Measurements from ENCODE around the gene FAM76A. TPM values are rescaled to one million over a fixed set of nuclear protein-coding genes. Genes with fewer than 3 reads are reported as not detected.

FAM76A gene
- total RNA-seq, 1 donor: 21.1 TPM

DNA sequence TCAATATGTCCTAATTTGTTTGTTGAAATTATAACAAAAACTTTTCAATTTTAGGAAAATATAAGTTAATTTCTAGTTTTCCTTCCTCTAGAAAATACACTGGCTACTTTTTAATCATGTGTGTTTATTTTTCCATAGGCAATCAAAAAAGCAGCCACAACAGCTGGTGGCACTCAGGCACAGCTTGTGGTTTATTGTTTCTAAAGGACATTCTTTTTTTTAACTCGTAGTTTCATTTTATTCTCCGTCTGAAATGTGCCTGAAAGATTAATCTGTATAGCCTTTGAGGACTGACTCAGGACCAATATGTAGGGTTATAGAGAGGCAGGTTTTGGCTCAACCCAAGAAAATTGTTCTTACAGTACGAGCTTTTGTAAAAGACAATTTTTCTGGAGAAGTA is 26.6 kb downstream of the FAM76A start:
- H3K4me3 ChIP-seq (ENCODE audit: low read depth, low read length): no peak overlapping the region
- DNase-seq (ENCODE audit: low read depth): no peak
- TF ChIP-seq, protein P1, sequence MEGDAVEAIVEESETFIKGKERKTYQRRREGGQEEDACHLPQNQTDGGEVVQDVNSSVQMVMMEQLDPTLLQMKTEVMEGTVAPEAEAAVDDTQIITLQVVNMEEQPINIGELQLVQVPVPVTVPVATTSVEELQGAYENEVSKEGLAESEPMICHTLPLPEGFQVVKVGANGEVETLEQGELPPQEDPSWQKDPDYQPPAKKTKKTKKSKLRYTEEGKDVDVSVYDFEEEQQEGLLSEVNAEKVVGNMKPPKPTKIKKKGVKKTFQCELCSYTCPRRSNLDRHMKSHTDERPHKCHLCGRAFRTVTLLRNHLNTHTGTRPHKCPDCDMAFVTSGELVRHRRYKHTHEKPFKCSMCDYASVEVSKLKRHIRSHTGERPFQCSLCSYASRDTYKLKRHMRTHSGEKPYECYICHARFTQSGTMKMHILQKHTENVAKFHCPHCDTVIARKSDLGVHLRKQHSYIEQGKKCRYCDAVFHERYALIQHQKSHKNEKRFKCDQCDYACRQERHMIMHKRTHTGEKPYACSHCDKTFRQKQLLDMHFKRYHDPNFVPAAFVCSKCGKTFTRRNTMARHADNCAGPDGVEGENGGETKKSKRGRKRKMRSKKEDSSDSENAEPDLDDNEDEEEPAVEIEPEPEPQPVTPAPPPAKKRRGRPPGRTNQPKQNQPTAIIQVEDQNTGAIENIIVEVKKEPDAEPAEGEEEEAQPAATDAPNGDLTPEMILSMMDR (IDR thresholded peaks at IDR 0.05; ENCODE audit: insufficient read depth, low read length): no peak

DNA sequence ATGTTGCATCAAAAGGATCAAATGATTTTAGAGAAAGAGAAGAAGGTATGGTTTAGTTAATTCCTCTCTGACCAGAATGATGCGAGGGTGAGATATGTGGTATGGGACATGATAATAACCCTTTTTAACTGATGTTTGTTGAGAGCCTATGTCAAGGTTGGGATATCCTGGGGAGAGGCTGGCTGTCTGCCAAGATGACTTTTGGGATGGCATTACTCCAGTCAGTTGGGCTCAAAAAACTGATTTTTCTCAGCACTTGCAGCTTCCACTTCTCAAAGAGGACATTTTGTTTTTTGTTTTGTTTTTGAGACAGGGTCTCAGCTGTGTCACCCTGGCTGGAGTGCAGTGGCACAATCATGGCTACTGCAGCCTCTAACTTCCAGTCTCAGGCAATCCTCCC is 29.5 kb downstream of the FAM76A start:
- no peak overlapping the region for H3K4me3 ChIP-seq (ENCODE audit: low read depth, low read length)
- TF ChIP-seq, protein P1 (IDR thresholded peaks at IDR 0.05; ENCODE audit: insufficient read depth, low read length): no peak
- DNase-seq (ENCODE audit: low read depth): no peak

DNA sequence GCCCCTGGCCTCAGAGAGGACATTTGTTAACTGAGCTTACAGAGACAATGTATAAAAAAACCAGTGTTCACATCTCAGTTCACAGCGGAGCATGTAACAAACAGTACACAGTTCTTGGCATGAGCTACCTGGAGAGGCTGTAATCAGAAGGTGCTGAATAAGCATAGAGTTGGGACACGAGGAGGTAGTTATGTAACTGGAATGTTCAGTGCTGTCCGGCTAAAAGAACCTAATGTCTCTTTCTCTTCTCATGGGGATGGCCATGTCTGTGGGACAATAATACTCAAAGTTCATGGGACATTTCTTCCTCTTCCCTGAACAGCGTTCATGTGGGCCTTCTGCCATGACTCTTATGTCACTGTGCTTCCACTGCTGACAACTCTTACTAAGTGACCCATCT is 30.1 kb downstream of the FAM76A start:
- no peak for DNase-seq (ENCODE audit: low read depth)
- TF ChIP-seq, protein P1 (IDR thresholded peaks at IDR 0.05; ENCODE audit: insufficient read depth, low read length): no peak
- no peak overlapping the region for H3K4me3 ChIP-seq (ENCODE audit: low read depth, low read length)

DNA sequence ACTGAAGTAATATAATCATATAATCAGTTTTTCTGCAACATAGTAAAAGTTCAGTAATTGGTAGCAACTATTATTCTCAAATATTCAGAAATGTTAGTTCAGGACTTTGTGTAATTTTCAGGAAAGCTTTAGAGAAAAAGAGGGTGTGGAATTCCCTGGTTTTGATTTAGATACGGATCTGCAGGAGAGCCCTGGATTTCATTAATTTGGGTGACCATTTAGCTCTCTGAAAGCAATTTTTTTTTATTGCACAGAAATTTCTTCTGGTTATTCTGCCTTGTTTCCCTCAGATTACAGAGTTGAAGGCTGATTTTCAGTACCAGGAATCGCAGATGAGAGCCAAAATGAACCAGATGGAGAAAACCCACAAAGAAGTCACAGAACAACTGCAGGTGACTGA is 33.5 kb downstream of the FAM76A start:
- H3K4me3 ChIP-seq (ENCODE audit: low read depth, low read length): no peak overlapping the region
- DNase-seq (ENCODE audit: low read depth): no peak
- TF ChIP-seq, protein P1 (IDR thresholded peaks at IDR 0.05; ENCODE audit: insufficient read depth, low read length): no peak

- TF ChIP-seq, protein P1 (IDR thresholded peaks at IDR 0.05; ENCODE audit: insufficient read depth, low read length): no peak
- DNase-seq (ENCODE audit: low read depth): peak; percentile 23
- H3K4me3 ChIP-seq (ENCODE audit: low read depth, low read length): no peak overlapping the region
Measured at GRCh38 chr1:27760426-27760825, 34.7 kb downstream of the FAM76A start.

- TF ChIP-seq, protein P1 (IDR thresholded peaks at IDR 0.05; ENCODE audit: insufficient read depth, low read length): no peak
- no peak for DNase-seq (ENCODE audit: low read depth)
- H3K4me3 ChIP-seq (ENCODE audit: low read depth, low read length): no peak overlapping the region
Measured at GRCh38 chr1:27762033-27762432, 36.3 kb downstream of the FAM76A start.

DNA sequence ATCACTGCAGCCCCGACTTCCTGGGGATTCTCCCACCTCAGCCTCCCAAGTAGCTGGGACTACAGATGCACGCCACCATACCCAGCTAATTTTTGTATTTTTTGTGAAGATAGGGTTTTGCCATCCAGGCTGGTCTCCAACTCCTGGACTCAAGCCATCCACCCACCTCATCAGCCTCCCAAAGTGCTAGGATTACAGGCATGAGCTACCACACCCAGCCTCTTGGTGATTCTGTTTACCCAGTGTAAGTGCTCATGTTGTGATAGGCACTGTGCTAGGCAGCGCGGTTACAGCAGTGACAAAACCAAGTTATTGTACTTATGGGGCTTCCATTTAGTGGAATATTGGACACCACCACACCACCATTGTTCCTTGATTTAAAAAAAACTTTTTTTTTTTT is 37.6 kb downstream of the FAM76A start:
- H3K4me3 ChIP-seq (ENCODE audit: low read depth, low read length): no peak overlapping the region
- TF ChIP-seq, protein P1 (IDR thresholded peaks at IDR 0.05; ENCODE audit: insufficient read depth, low read length): no peak
- DNase-seq (ENCODE audit: low read depth): no peak
